ENCODE measurements around the gene SMC5.

DNA sequence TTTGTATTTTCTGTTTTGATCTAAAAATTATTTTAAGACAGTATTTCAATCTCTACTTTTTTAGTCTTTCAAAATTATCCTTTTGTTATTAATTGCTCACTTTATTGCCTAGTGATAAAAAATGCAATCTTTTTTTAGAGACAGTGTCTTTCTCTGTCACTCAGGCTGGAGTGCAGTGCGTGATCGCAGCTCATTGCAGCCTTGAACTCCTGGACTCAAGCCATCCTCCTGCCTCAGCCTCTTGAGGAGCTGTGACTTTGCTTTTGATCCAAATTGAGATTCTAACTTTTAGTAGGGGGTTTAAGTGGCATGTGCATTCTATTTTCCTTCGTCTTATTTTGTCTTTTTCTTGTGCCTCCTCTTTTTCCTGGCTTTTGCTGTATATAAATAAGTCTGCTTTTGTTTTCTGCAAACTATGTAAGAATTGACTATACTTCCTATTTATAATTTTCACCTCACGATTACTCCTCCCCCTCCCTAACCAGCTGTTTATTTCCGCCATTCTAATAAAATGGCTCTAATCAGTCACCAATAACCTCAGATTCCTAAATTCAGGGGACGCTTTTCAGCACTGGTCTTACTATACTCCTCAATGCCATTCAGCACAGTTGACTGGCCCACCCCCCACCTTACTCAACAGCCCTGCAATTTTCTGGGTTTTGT is 123.4 kb downstream of the SMC5 start:
- TF ChIP-seq MZF1 (CRISPR knock-in tag; IDR thresholded peaks at IDR 0.05; ENCODE audit: borderline replicate concordance), result no peak
- TF ChIP-seq, protein P1, sequence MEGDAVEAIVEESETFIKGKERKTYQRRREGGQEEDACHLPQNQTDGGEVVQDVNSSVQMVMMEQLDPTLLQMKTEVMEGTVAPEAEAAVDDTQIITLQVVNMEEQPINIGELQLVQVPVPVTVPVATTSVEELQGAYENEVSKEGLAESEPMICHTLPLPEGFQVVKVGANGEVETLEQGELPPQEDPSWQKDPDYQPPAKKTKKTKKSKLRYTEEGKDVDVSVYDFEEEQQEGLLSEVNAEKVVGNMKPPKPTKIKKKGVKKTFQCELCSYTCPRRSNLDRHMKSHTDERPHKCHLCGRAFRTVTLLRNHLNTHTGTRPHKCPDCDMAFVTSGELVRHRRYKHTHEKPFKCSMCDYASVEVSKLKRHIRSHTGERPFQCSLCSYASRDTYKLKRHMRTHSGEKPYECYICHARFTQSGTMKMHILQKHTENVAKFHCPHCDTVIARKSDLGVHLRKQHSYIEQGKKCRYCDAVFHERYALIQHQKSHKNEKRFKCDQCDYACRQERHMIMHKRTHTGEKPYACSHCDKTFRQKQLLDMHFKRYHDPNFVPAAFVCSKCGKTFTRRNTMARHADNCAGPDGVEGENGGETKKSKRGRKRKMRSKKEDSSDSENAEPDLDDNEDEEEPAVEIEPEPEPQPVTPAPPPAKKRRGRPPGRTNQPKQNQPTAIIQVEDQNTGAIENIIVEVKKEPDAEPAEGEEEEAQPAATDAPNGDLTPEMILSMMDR (CRISPR knock-in tag; IDR thresholded peaks at IDR 0.05), result no peak
- TF ChIP-seq, protein P2, sequence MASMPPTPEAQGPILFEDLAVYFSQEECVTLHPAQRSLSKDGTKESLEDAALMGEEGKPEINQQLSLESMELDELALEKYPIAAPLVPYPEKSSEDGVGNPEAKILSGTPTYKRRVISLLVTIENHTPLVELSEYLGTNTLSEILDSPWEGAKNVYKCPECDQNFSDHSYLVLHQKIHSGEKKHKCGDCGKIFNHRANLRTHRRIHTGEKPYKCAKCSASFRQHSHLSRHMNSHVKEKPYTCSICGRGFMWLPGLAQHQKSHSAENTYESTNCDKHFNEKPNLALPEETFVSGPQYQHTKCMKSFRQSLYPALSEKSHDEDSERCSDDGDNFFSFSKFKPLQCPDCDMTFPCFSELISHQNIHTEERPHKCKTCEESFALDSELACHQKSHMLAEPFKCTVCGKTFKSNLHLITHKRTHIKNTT (CRISPR knock-in tag; IDR thresholded peaks at IDR 0.05), result no peak
- TF ChIP-seq ZNF292 (CRISPR knock-in tag; IDR thresholded peaks at IDR 0.05; ENCODE audit: borderline replicate concordance, low read depth), result no peak
- no peak for TF ChIP-seq ZNF598 (CRISPR knock-in tag; IDR thresholded peaks at IDR 0.05; ENCODE audit: borderline replicate concordance)
- TF ChIP-seq NFE2L2 (IDR thresholded peaks at IDR 0.05; ENCODE audit: low read length), result no peak
- no peak for TF ChIP-seq RELA (CRISPR knock-in tag; IDR thresholded peaks at IDR 0.05)
- TF ChIP-seq HNRNPUL1 (IDR thresholded peaks at IDR 0.05; ENCODE audit: low read depth, low read length), result no peak
- no peak for TF ChIP-seq JUND (CRISPR knock-in tag; IDR thresholded peaks at IDR 0.05)
- TF ChIP-seq, protein P3, sequence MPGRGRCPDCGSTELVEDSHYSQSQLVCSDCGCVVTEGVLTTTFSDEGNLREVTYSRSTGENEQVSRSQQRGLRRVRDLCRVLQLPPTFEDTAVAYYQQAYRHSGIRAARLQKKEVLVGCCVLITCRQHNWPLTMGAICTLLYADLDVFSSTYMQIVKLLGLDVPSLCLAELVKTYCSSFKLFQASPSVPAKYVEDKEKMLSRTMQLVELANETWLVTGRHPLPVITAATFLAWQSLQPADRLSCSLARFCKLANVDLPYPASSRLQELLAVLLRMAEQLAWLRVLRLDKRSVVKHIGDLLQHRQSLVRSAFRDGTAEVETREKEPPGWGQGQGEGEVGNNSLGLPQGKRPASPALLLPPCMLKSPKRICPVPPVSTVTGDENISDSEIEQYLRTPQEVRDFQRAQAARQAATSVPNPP (CRISPR knock-in tag; IDR thresholded peaks at IDR 0.05), result no peak
- TF ChIP-seq GFI1 (CRISPR knock-in tag; IDR thresholded peaks at IDR 0.05; ENCODE audit: borderline replicate concordance), result no peak
- no peak for TF ChIP-seq TARDBP (CRISPR knock-in tag; IDR thresholded peaks at IDR 0.05)
- TF ChIP-seq, protein P4, sequence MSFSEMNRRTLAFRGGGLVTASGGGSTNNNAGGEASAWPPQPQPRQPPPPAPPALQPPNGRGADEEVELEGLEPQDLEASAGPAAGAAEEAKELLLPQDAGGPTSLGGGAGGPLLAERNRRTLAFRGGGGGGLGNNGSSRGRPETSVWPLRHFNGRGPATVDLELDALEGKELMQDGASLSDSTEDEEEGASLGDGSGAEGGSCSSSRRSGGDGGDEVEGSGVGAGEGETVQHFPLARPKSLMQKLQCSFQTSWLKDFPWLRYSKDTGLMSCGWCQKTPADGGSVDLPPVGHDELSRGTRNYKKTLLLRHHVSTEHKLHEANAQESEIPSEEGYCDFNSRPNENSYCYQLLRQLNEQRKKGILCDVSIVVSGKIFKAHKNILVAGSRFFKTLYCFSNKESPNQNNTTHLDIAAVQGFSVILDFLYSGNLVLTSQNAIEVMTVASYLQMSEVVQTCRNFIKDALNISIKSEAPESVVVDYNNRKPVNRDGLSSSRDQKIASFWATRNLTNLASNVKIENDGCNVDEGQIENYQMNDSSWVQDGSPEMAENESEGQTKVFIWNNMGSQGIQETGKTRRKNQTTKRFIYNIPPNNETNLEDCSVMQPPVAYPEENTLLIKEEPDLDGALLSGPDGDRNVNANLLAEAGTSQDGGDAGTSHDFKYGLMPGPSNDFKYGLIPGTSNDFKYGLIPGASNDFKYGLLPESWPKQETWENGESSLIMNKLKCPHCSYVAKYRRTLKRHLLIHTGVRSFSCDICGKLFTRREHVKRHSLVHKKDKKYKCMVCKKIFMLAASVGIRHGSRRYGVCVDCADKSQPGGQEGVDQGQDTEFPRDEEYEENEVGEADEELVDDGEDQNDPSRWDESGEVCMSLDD (CRISPR knock-in tag; IDR thresholded peaks at IDR 0.05; ENCODE audit: borderline replicate concordance), result no peak

Measured in HepG2 (cell line).